B cell (primary cell): Measurements from ENCODE around the gene ITSN1.
"Not testable (repeated sequence)": the region's sequence is repeated elsewhere in the genome, so short reads cannot be mapped to it uniquely, and the experiment has no call there.

Experiments
- CTCF ChIP-seq: fragments of 200-600 bp; IDR thresholded peaks from one replicate; pipeline ENCODE4 v1.8.0; 2022; ENCODE audit warnings: antibody characterized with exemption, mild to moderate bottlenecking
- EZH2 ChIP-seq: IDR thresholded peaks from 2 replicates; pipeline ENCODE4 v1.6.1; 2012; ENCODE audit warnings: borderline replicate concordance, low read depth, mild to moderate bottlenecking, moderate library complexity, low read length; ENCODE audit not compliant: insufficient read depth, poor library complexity, severe bottlenecking

- not testable (repeated sequence) for TF ChIP-seq CTCF, EZH2
Measured at GRCh38 chr21:33617565-33617964, 24.7 kb upstream of the ITSN1 start.
